Transverse colon (tissue), 4 donors: ENCODE data around the gene ADAM12. TPM values are rescaled to one million over a fixed set of nuclear protein-coding genes. Genes with fewer than 3 reads are reported as not detected.
A peak's percentile ranks its signal among the peaks of the same experiment; 100 is the strongest.

Source experiments
- DNase-seq: peaks from one replicate; pipeline ENCODE4 v3.0.0-alpha.2; 2019
- H3K27ac ChIP-seq, 4 donors: fragments of 200-600 bp; sonication (generic); 2 replicates each; pipeline ENCODE4 v1.5.1; 2016 to 2018; ENCODE audit warnings: inconsistent platforms in 4 of 4
- H3K27me3 ChIP-seq: fragments of 200-600 bp; sonication (generic); 2 replicates; pipeline ENCODE4 v1.5.1; 2017; ENCODE audit warnings: inconsistent platforms
- H3K36me3 ChIP-seq, 4 donors: fragments of 200-600 bp; sonication (generic); 2 replicates each; pipeline ENCODE4 v1.5.1; 2017 to 2019; ENCODE audit warnings: inconsistent platforms in 4 of 4
- H3K4me1 ChIP-seq, 4 donors: fragments of 200-600 bp; sonication (generic); 2 replicates each; pipeline ENCODE4 v1.5.1; 2017 to 2020; ENCODE audit warnings: inconsistent platforms in 4 of 4
- H3K4me3 ChIP-seq, 4 donors: fragments of 200-600 bp; sonication (generic); 1 replicate in 1 of 4; 2 replicates in 3 of 4; pipeline versions ENCODE4 v1.5.1 to v1.6.1; 2017 to 2019; ENCODE audit warnings: inconsistent platforms in 4 of 4
- H3K9me3 ChIP-seq, 2 donors: fragments of 200-600 bp; sonication (generic); 2 replicates each; pipeline ENCODE4 v1.5.1; 2017 to 2019; ENCODE audit warnings: inconsistent platforms in 2 of 2
- CTCF ChIP-seq, 5 experiments: fragments of 200-600 bp in 3 of 5; fragments of 450-650 bp in 2 of 5; sonication (generic) in 3 of 5; IDR thresholded peaks; 1 replicate in 2 of 5; 2 replicates in 3 of 5; pipeline ENCODE4 v1.5.1; 2016 to 2017; ENCODE audit warnings: antibody characterized with exemption in 5 of 5, inconsistent platforms in 3 of 5, mild to moderate bottlenecking in 2 of 5, moderate library complexity in 1 of 5
- EP300 ChIP-seq: sonication (generic); formaldehyde crosslinking; IDR thresholded peaks from one replicate; pipeline ENCODE4 v1.6.1; 2017; ENCODE audit warnings: antibody characterized with exemption, low read depth
- POLR2A ChIP-seq: fragments of 450-650 bp; IDR thresholded peaks from one replicate; pipeline ENCODE4 v1.6.1; 2016; ENCODE audit warnings: antibody characterized with exemption, mild to moderate bottlenecking, moderate library complexity
- POLR2AphosphoS5 ChIP-seq, 3 donors: sonication (generic); formaldehyde crosslinking; IDR thresholded peaks; one replicate each; pipeline ENCODE4 v1.6.1; 2016; ENCODE audit warnings: antibody characterized with exemption in 3 of 3
- WGBS, 2 donors: methylation state at CpG; one replicate each; pipeline ENCODE4 v1.1.5; 2018; ENCODE audit warnings: low coverage in 1 of 2; 5-methylcytosine and 5-hydroxymethylcytosine counted together
- in situ Hi-C, 4 donors: fragments of 200-750 bp; cut with MboI; loops; one replicate each; pipeline versions ENCODE4 v1.15.0 to v1.15.1; 2017; ENCODE audit warnings: low sequenced_read_pairs in 3 of 4, low pct_ligation_motif_present in 1 of 4, low pct_unique_long_range_greater_than_20kb in 1 of 4
- intact Hi-C: fragments of 100-400 bp; cut with DNase I; formaldehyde crosslinking; loops from one replicate; pipeline ENCODE4 v1.15.1; 2023; ENCODE audit warnings: low total_unique reads
- total RNA-seq, 4 donors: library from RNA; depleted of rRNA; stranded (reverse); fragments of >200 nt; gene quantifications; one replicate each; pipeline ENCODE4 v1.1.0, GENCODE V29; 2016

Gene ADAM12
- total RNA-seq, 4 donors from 2014 or later, result 0.14 to 2.2 (median 1.1) TPM; not detected in 1

- Histone ChIP-seq H3K9me3 (no peaks in the 10 kb centered on the region), H3K36me3 (no peaks in the 10 kb centered on the region), H3K4me3 (no peak overlapping the region), H3K27me3 (no peaks in the 10 kb centered on the region), H3K27ac (peak overlapping the region in 2 of 4 donors; percentile 17 to 52), H3K4me1 (peaks cover 0 to 6% (median 2%) of the 10 kb centered on the region in 4 donors)
- intact Hi-C loops (no loop called here), in situ Hi-C loops (no loop called here)
- TF ChIP-seq EP300, result no peak
- no peak for TF ChIP-seq CTCF (IDR thresholded peaks at IDR 0.05)
- TF ChIP-seq POLR2AphosphoS5 (IDR thresholded peaks at IDR 0.05), result no peak
- TF ChIP-seq POLR2A, result no peak
- WGBS, 2 donors, result 61 to 80% methylated on average over 1 to 4 of the region's 4 CpGs
- no peak for DNase-seq
These were observed 345.9 kb downstream of the ADAM12 start for GRCh38 chr10:126042354-126042753.

GRCh38 chr10:126041804-126042231 is 346.5 kb downstream of the ADAM12 start:
- Histone ChIP-seq H3K9me3 (no peaks in the 10 kb centered on the region), H3K4me3 (no peak overlapping the region), H3K4me1 (peaks cover 0 to 6% (median 2%) of the 10 kb centered on the region in 4 donors), H3K27ac (peak overlapping the region in 2 of 4 donors; percentile 52 to 56), H3K36me3 (no peaks in the 10 kb centered on the region), H3K27me3 (no peaks in the 10 kb centered on the region)
- TF ChIP-seq EP300 (no peak), POLR2AphosphoS5 (IDR thresholded peaks at IDR 0.05) (peak; percentile 8 to 42 (median 37)), CTCF (IDR thresholded peaks at IDR 0.05) (no peak), POLR2A (peak; percentile 33)
- in situ Hi-C loops (no loop called here), intact Hi-C loops (no loop called here)
- WGBS, 2 donors, result 16% methylated on average over 7 of the region's 12 CpGs; no CpG with 5 or more reads in 1 of the 2 donors
- DNase-seq, result peak; percentile 71

GRCh38 chr10:126041117-126041516 is 347.2 kb downstream of the ADAM12 start:
- Histone ChIP-seq H3K27ac (peak overlapping the region in 2 of 4 donors; percentile 52 to 56), H3K4me3 (no peak overlapping the region), H3K27me3 (no peaks in the 10 kb centered on the region), H3K9me3 (no peaks in the 10 kb centered on the region), H3K4me1 (peaks cover 0 to 6% (median 2%) of the 10 kb centered on the region in 4 donors), H3K36me3 (no peaks in the 10 kb centered on the region)
- in situ Hi-C loops (no loop called here), intact Hi-C loops (no loop called here)
- 84% methylated on average over 4 of the region's 4 CpGs; no CpG with 5 or more reads in 1 of the 2 donors for WGBS, 2 donors
- DNase-seq, result no peak
- TF ChIP-seq POLR2A (no peak), CTCF (IDR thresholded peaks at IDR 0.05) (no peak)

- TF ChIP-seq POLR2AphosphoS5 (IDR thresholded peaks at IDR 0.05) (no peak), EP300 (no peak), POLR2A (no peak), CTCF (IDR thresholded peaks at IDR 0.05) (no peak)
- Histone ChIP-seq H3K36me3 (no peaks in the 10 kb centered on the region), H3K27ac (no peak overlapping the region), H3K4me3 (no peak overlapping the region), H3K9me3 (peaks cover 0 to 9% of the 10 kb centered on the region in 2 donors), H3K4me1 (peaks cover 0 to 6% (median 2%) of the 10 kb centered on the region in 4 donors), H3K27me3 (no peaks in the 10 kb centered on the region)
- WGBS, 2 donors, result 81% methylated on average over 10 of the region's 10 CpGs; no CpG with 5 or more reads in 1 of the 2 donors
- in situ Hi-C loops (no loop called here), intact Hi-C loops (no loop called here)
- DNase-seq, result no peak
These were observed 350.3 kb downstream of the ADAM12 start for GRCh38 chr10:126037946-126038345.
